ENCODE results near the gene GRIN2C.

- TF ChIP-seq CTCF (IDR thresholded peaks at IDR 0.05) (no peak), EP300 (IDR thresholded peaks at IDR 0.05) (no peak), POLR2AphosphoS5 (IDR thresholded peaks at IDR 0.05) (no peak)
These were observed 820 bp downstream of the GRIN2C start for GRCh38 chr17:74858672-74859458.

Measured in sigmoid colon (tissue), 4 donors.